ENCODE measurements around the gene ARHGEF19.

The ARHGEF19 gene

GRCh38 chr1:16245476-16246196 is 33.2 kb upstream of the ARHGEF19 start:
- in situ Hi-C loops (cut with HindIII; ENCODE audit: low sequenced_read_pairs) = loop anchor here (25.0 kb wide), 1 partner anchor 183 kb away; the partner anchor contains the start of gene FAM131C

- in situ Hi-C loops (cut with HindIII; ENCODE audit: low sequenced_read_pairs) = loop anchor here (25.0 kb wide), 1 partner anchor 182 kb away; the partner anchor contains the start of gene FAM131C
These were observed 32.3 kb upstream of the ARHGEF19 start for GRCh38 chr1:16244650-16245285.

DNA sequence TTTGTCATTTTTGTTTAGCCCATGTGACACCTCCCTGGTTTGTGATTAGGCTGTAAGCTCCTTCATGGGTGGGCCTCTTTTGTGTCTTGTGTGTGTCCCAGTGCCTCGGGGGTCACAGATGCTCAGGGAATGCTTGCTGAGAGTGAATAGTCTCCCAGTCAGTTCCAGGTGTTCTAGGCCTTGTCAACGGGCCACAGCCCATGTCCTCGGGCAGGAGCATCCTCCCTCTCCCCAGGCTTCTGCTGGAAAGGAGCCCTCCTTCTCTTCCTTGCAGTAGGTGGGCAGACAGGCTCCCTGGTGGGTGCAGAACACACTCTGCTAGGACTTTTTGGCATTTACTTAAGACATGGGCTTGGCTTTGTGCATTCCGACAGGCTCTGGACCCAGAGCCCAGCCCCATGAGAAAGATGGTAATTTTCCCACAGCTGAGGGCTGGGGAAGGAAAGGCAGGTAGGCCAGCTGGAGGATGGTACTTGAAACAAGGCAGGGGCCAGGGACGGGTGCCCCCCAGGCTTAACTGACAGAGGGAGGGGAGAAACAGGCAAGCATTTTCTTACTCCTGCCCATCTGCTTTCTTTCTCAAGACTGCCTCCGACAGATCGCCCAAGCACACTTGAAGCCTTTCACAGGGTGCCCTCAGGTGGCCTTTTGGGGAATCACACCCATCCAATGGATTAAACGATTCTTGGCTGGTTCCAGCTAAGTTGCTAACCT is 31.6 kb upstream of the ARHGEF19 start:
- in situ Hi-C loops (cut with HindIII; ENCODE audit: low sequenced_read_pairs) = loop anchor here (25.0 kb wide), 1 partner anchor 182 kb away; the partner anchor contains the start of gene FAM131C

DNA sequence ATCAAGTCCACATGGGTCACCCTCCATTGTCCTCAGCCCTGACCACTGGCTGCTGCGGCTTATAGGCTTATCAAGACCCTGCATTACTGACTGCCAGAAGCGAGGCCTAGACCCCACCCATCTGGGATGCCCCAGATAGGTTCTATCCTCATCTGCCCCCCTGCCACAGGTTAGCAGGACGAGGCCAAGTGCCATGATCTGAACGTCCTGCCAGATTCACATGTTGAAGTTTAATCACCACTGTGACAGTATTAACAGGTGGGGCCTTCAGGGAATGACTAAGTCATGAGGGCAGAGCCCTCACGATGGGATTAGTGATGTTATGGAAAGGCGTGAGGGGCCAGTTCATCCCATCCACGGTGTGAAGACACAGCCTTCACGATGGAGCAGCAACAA is 30.8 kb upstream of the ARHGEF19 start:
- in situ Hi-C loops (cut with HindIII; ENCODE audit: low sequenced_read_pairs) = loop anchor here (25.0 kb wide), 1 partner anchor 181 kb away; the partner anchor contains the start of gene FAM131C

GRCh38 chr1:16242556-16243214 is 30.2 kb upstream of the ARHGEF19 start:
- in situ Hi-C loops (cut with HindIII; ENCODE audit: low sequenced_read_pairs) = loop anchor here (25.0 kb wide), 1 partner anchor 180 kb away; the partner anchor contains the start of gene FAM131C

DNA sequence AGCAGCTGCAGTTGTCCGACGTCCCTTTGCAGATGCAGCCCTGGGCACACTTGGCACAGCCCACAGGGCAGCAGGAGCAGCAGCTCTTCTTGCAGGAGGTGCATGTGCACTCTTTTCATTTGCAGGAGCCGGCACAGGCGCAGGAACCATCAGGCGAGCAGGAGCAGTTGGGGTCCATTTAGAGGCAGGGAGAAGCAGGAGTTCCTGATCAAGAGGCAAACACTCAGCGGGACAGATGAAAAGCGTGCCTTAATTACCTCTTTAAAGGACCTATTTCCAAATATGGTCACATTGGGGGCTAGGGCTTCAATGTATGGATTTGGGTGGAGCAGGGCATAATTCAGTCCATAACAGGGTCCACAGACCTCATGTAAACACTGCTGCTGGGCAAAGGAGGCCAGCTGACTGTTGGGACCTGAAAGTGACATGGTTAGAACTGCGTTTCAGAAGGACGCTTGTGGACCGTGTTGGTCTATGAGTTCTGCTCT is 28.8 kb upstream of the ARHGEF19 start:
- in situ Hi-C loops (cut with HindIII; ENCODE audit: low sequenced_read_pairs) = loop anchor here (25.0 kb wide), 1 partner anchor 179 kb away; the partner anchor contains the start of gene FAM131C

DNA sequence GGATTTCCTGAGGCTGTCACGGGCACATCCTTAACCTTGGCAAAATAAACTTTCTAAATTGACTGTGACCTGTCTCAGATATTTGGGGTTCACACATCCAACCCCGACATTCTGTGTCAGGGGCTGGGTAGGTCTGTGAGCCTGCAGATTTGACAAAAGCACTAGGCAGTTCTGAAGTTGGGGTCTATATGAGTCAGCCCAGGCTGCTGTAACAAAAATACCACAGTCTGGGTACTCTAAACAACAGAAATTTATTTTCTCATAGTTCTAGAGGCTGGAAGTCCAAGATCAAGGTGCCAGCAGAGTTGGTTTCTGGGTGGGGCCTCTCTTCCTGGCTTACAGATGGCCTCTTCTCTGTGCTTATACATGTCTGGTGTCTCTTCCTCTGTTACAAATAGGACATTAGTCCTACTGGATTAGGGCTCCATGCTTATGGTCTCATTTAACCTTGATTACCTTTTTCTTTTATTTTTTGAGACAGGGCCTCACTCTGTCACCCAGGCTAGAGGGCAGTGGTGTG is 27.6 kb upstream of the ARHGEF19 start:
- in situ Hi-C loops (cut with HindIII; ENCODE audit: low sequenced_read_pairs) = loop anchor here (25.0 kb wide), 1 partner anchor 178 kb away; the partner anchor contains the start of gene FAM131C

GRCh38 chr1:16237343-16237830 is 24.9 kb upstream of the ARHGEF19 start:
- in situ Hi-C loops (cut with HindIII; ENCODE audit: low sequenced_read_pairs) = loop anchor here (25.0 kb wide), 1 partner anchor 175 kb away; the partner anchor contains the start of gene FAM131C

- in situ Hi-C loops (cut with HindIII; ENCODE audit: low sequenced_read_pairs) = loop anchor here (25.0 kb wide), 1 partner anchor 174 kb away; the partner anchor contains the start of gene FAM131C
These were observed 24.3 kb upstream of the ARHGEF19 start, which contains the start of gene CPLANE2 for GRCh38 chr1:16236511-16237342. CPLANE2 (minus strand) TSS chr1:16237183; CDS start chr1:16236742, 441 bp downstream.

DNA sequence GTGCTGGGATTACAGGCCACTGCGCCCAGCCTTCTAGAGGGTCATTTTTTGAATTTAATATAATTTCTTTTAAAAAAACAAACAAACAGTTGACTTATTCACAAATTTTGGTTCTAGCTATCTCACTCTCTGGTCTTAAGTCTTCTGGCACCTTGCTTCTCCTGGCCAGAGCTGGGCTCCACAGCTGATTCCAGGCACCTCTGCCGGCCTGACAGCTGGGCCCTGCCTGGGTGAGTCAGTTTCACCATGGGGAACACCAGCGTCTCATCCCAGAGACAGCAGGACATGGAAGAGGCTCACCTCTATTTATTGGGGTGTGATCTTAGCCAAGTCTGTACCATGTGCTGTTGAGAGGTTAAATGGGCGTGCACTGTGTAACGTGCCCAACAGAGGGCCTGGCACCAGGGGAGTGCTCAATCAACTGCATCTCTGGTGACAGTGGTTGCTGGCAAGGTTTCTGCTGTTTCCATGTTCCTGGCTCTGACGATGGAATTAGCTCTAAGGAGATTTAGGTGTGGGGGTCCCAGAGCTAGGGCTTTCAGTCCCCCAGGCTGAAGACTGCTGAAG is 23.6 kb upstream of the ARHGEF19 start:
- in situ Hi-C loops (cut with HindIII; ENCODE audit: low sequenced_read_pairs) = loop anchor here (25.0 kb wide), 1 partner anchor 174 kb away; the partner anchor contains the start of gene FAM131C

GRCh38 chr1:16235347-16235746 is 22.9 kb upstream of the ARHGEF19 start:
- in situ Hi-C loops (cut with HindIII; ENCODE audit: low sequenced_read_pairs) = loop anchor here (25.0 kb wide), 1 partner anchor 173 kb away; the partner anchor contains the start of gene FAM131C

DNA sequence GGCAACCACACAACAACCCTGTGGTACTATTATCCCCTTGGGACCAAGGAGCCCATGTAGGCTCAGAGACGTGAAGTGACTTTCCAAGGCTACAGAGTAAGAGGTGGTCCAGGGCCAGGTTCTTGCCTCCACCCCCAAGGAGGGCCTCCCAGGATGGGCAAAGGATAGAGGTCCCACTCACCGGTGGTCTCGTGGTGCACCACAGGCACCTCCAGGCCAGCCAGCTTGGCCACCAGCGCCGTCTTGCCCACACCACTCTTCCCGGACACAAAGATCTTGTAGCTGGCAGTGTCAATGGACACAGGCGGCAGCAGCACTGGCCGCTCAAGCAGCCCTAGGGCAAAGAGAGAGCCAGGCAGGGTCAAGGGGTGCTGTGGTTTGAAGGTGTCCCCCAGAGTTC is 21.0 kb upstream of the ARHGEF19 start:
- in situ Hi-C loops (cut with HindIII; ENCODE audit: low sequenced_read_pairs) = loop anchor here (25.0 kb wide), 1 partner anchor 171 kb away; the partner anchor contains the start of gene FAM131C

DNA sequence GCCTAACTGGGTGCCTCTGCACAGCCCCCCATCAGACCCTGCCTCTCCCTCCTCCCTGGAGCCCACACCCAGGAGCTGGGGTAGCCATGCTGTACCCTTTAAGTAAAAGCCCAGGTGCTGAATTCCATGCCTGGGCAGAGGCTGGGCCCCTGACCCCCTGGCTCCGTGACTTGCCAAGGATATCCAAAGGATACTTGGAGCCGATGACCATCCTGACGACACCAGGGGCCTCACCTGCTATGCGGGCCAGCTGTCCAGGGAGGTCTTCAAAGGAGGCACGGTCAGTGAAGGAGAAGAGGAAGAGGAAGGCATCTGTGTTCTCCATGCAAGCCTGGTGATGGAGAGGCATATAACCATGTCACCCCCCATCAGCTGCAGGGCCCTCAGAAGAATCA is 19.9 kb upstream of the ARHGEF19 start:
- in situ Hi-C loops (cut with HindIII; ENCODE audit: low sequenced_read_pairs) = loop anchor here (25.0 kb wide), 1 partner anchor 170 kb away; the partner anchor contains the start of gene FAM131C

- in situ Hi-C loops (cut with HindIII; ENCODE audit: low sequenced_read_pairs) = loop anchor here (25.0 kb wide), 1 partner anchor 169 kb away; the partner anchor contains the start of gene FAM131C
These were observed 19.2 kb upstream of the ARHGEF19 start for GRCh38 chr1:16231331-16232315.

GRCh38 chr1:16230744-16231143 is 18.3 kb upstream of the ARHGEF19 start:
- in situ Hi-C loops (cut with HindIII; ENCODE audit: low sequenced_read_pairs) = loop anchor here (25.0 kb wide), 1 partner anchor 168 kb away; the partner anchor contains the start of gene FAM131C

DNA sequence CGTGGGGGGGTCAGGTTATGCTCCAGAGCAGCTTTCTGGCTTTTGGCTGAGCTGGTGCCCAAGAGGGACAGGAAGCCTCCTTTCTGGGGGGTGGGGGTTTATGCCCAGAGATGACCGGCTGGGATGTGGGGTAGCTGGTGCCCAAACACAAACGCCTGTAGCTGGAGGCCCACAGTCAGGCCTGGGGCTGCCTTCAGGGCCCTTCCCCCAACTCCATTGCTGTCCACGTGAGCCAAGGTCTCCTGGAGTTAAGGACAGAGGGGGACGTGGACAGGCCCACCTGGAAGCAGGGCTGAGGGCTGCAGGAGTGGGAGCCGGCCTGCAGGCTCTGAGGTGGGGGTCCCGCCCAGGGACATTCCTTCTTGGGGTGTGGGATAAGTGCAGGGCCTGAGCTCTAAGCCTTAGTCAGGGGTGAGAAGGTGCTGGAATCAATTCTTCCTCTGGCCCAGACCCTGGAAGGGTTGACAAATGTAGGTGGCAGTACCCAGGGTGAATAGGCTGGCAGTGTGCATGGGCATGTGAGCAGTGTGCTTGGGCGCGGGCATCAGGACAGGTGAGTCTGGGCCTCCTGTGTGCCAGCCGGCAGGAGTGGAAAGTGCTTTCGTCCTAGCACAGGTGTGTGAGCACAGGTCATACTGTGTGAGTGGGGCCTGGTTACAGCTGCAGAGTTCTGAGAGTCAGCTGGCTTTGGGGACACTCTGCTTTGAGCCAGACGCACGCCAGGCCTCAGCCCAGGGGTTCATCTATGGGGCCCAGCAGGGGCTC is 17.7 kb upstream of the ARHGEF19 start:
- in situ Hi-C loops (cut with HindIII; ENCODE audit: low sequenced_read_pairs) = loop anchor here (25.0 kb wide), 1 partner anchor 168 kb away; the partner anchor contains the start of gene FAM131C

Data from DLD1 (cell line).